Esophagus squamous epithelium (tissue), 5 donors: ENCODE results near the gene PDGFC. TPM values are rescaled to one million over a fixed set of nuclear protein-coding genes. Genes with fewer than 3 reads are reported as not detected.

Source experiments
- DNase-seq: peaks from one replicate; lab custom pipeline; 2025; lab: John Stamatoyannopoulos, UW
- H3K27ac ChIP-seq, 4 donors: fragments of 200-600 bp; sonication (generic); one replicate each; pipeline ENCODE4 v1.5.1; 2016 to 2019; ENCODE audit warnings: mild to moderate bottlenecking in 1 of 4
- H3K27me3 ChIP-seq, 4 donors: fragments of 200-600 bp; sonication (generic); 1 replicate in 3 of 4; 2 replicates in 1 of 4; pipeline versions ENCODE4 v1.5.1 to v1.6.0; 2017 to 2021; ENCODE audit warnings: antibody characterized with exemption in 1 of 4
- H3K36me3 ChIP-seq, 3 donors: fragments of 200-600 bp; sonication (generic); one replicate each; pipeline ENCODE4 v1.5.1; 2016 to 2019
- H3K4me1 ChIP-seq, 3 donors: fragments of 200-600 bp; sonication (generic); one replicate each; pipeline ENCODE4 v1.5.1; 2017 to 2019
- H3K4me3 ChIP-seq, 4 donors: fragments of 200-600 bp; sonication (generic); 1 replicate in 3 of 4; 2 replicates in 1 of 4; pipeline ENCODE4 v1.5.1; 2016 to 2019; ENCODE audit warnings: mild to moderate bottlenecking in 2 of 4, moderate library complexity in 1 of 4
- H3K9me3 ChIP-seq, 3 donors: fragments of 200-600 bp; sonication (generic); one replicate each; pipeline ENCODE4 v1.5.1; 2016 to 2019
- POLR2A ChIP-seq, 4 donors: fragments of 450-650 bp; IDR thresholded peaks; one replicate each; pipeline ENCODE4 v1.6.1; 2017; ENCODE audit warnings: antibody characterized with exemption in 4 of 4, mild to moderate bottlenecking in 4 of 4, moderate library complexity in 3 of 4
- WGBS, 2 donors: methylation state at CpG; one replicate each; pipeline ENCODE4 v1.1.5; 2018; 5-methylcytosine and 5-hydroxymethylcytosine counted together
- intact Hi-C: fragments of 100-400 bp; cut with DNase I; formaldehyde crosslinking; loops from one replicate; pipeline ENCODE4 v1.15.0; 2022
- total RNA-seq, 4 donors: library from RNA; depleted of rRNA; stranded (reverse); fragments of >200 nt; gene quantifications; one replicate each; pipeline ENCODE4 v1.1.0, GENCODE V29; 2016
- TF ChIP-seq, protein P1 (sequence below), 6 experiments: fragments of 450-650 bp in 4 of 6; fragments of 200-600 bp in 2 of 6; sonication (generic) in 2 of 6; IDR thresholded peaks; one replicate each; pipeline ENCODE4 v1.5.1; 2016 to 2019; ENCODE audit warnings: antibody characterized with exemption in 6 of 6, mild to moderate bottlenecking in 4 of 6, moderate library complexity in 4 of 6
- donor health status: DM: yes; HTN: yes; CAD: no.

Gene PDGFC
- total RNA-seq, 4 donors from 2014 or later: 2.9 to 22.1 (median 7.7) TPM

DNA sequence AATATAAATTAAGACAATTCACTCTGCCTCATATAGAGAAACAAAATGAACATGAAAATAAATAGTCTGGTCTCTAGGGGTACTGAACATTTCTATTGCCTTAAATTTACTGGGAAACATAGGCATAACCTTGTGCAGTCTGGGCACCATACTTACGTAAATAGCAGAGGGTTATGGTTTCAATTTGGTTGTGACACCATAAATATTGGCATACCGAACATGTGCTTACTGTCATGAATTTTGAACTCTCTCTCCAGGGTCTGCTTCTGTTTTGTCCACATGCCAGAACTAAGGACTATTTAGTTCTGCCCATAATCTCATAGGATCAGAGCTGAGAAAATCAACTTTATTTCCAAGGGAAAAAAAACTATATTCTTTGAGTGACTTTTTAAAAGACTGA lies 17.6 kb downstream of the PDGFC start:
- peaks cover 11 to 54% (median 14%) of the 10 kb centered on the region in 3 donors for H3K4me1 ChIP-seq
- H3K4me3 ChIP-seq: no peak overlapping the region
- H3K36me3 ChIP-seq: no peaks in the 10 kb centered on the region
- TF ChIP-seq, protein P1, sequence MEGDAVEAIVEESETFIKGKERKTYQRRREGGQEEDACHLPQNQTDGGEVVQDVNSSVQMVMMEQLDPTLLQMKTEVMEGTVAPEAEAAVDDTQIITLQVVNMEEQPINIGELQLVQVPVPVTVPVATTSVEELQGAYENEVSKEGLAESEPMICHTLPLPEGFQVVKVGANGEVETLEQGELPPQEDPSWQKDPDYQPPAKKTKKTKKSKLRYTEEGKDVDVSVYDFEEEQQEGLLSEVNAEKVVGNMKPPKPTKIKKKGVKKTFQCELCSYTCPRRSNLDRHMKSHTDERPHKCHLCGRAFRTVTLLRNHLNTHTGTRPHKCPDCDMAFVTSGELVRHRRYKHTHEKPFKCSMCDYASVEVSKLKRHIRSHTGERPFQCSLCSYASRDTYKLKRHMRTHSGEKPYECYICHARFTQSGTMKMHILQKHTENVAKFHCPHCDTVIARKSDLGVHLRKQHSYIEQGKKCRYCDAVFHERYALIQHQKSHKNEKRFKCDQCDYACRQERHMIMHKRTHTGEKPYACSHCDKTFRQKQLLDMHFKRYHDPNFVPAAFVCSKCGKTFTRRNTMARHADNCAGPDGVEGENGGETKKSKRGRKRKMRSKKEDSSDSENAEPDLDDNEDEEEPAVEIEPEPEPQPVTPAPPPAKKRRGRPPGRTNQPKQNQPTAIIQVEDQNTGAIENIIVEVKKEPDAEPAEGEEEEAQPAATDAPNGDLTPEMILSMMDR (IDR thresholded peaks at IDR 0.05): no peak
- TF ChIP-seq POLR2A (IDR thresholded peaks at IDR 0.05): no peak
- WGBS, 2 donors: 69 to 83% methylated on average over 2 of the region's 2 CpGs
- no peaks in the 10 kb centered on the region for H3K27me3 ChIP-seq
- H3K27ac ChIP-seq: peak overlapping the region in 2 of 4 donors; percentile 15 to 24
- no peak for DNase-seq
- intact Hi-C loops: no loop called here
- H3K9me3 ChIP-seq: no peaks in the 10 kb centered on the region

DNA sequence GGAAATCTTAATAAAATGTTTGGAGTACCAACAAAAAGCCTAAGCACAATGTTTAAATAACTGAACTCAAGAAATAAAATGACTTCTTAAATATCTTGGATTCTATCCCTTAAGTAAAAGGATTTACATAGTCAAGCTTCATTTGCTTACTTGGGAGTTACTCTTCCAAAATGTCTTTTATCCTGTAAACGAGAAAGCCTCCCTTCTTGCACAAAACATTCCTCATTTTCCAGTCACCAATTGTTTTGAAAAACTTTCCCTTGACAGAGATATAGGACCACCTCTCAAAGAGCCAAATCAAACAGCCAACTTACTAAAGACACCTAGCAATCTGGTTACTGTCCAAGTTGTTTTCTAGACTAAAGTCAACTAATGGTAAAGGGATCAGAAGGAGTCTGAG lies 18.6 kb downstream of the PDGFC start:
- peaks cover 8 to 54% (median 10%) of the 10 kb centered on the region in 3 donors for H3K4me1 ChIP-seq
- TF ChIP-seq, protein P1 (IDR thresholded peaks at IDR 0.05): no peak
- no peak for TF ChIP-seq POLR2A (IDR thresholded peaks at IDR 0.05)
- no peaks in the 10 kb centered on the region for H3K27me3 ChIP-seq
- H3K27ac ChIP-seq: no peak overlapping the region
- DNase-seq: no peak
- intact Hi-C loops: no loop called here
- no peak overlapping the region for H3K4me3 ChIP-seq
- 23 to 28% methylated on average over 1 of the region's 1 CpG for WGBS, 2 donors
- no peaks in the 10 kb centered on the region for H3K9me3 ChIP-seq
- no peaks in the 10 kb centered on the region for H3K36me3 ChIP-seq

DNA sequence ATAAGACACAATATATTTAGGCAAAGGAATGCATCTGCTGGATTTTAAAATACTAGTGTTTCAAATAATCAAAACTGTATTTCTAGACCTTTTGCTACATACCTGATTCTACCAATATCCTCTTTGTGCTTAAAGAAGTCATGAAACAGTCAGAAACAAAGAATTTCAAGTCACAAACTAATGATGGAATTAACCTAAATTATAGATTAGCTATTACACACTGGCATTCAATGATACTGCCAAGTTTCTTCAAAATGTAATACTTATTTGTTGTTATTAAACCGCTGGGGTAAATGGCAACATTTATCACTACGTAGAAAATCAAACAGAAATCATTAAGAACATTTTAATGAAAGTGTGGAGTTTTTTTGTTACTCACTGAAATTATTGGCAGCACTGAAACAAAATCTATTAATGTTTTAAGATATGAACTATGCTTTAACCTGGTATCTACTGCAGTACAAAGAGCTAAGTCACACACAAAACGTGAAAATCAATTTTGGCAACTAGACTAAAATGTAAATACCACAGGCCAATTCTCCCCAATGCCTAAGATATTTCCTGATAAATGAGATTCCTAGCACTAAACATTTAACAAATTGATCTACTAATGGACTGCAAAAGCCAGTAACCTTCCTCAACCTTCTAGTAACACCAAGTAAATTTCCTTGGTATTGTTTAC lies 19.4 kb downstream of the PDGFC start:
- intact Hi-C loops: no loop called here

DNA sequence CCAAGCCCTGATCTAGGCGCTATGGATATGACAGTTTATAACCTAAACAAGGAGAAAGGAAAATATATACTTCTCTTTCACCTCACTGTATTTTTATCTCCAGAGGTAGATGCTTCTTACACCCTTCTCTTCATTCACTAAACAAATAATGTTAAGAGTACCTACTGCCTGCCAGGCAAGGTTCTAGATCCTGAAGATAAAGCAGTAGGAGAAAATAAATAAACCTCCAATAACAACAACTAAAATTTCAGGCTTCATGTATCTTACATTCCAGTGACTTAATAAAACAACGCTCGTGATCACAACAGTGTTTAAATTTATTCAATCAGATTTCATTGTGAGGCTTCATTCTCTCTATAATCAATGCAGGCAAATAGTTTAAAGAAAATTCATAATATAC lies 20.7 kb downstream of the PDGFC start:
- Histone ChIP-seq H3K4me3 (no peak overlapping the region), H3K36me3 (no peaks in the 10 kb centered on the region), H3K27ac (no peak overlapping the region), H3K9me3 (no peaks in the 10 kb centered on the region), H3K4me1 (peaks cover 3 to 55% (median 5%) of the 10 kb centered on the region in 3 donors), H3K27me3 (no peaks in the 10 kb centered on the region)
- intact Hi-C loops: no loop called here
- DNase-seq: no peak
- TF ChIP-seq, protein P1 (IDR thresholded peaks at IDR 0.05): no peak
- no peak for TF ChIP-seq POLR2A (IDR thresholded peaks at IDR 0.05)
- WGBS, 2 donors: 78 to 83% methylated on average over 3 of the region's 3 CpGs

More for the DNA sequence above, 19.4 kb downstream of the PDGFC start:
- peak overlapping the region in 1 of 4 donors; percentile 36 for H3K27ac ChIP-seq
- H3K36me3 ChIP-seq: no peaks in the 10 kb centered on the region
- peaks cover under 1 to 54% (median 5%) of the 10 kb centered on the region in 3 donors for H3K4me1 ChIP-seq
- 74 to 77% methylated on average over 3 of the region's 3 CpGs for WGBS, 2 donors
- no peaks in the 10 kb centered on the region for H3K9me3 ChIP-seq
- H3K27me3 ChIP-seq: no peaks in the 10 kb centered on the region
- H3K4me3 ChIP-seq: no peak overlapping the region
- TF ChIP-seq POLR2A (IDR thresholded peaks at IDR 0.05): no peak
- TF ChIP-seq, protein P1 (IDR thresholded peaks at IDR 0.05): no peak
- DNase-seq: no peak

DNA sequence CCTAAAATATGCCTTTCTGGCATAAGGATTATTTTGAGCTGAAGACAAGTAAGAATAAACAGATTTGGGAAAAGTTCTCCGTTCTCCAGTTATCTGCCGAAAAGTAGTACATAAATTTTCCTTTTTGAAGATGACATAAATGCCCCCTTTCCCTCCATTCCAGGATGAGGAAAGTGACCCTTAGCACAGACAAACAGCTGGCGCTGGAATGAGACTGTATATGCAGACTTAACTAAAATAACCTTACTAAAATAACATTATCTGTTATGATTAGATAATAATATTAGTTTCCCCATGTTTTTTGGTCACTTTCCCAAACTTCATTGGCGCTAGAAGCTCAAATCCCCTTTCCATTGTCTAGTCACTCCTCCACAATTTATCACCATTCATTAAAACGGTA lies 21.5 kb downstream of the PDGFC start:
- TF ChIP-seq, protein P1 (IDR thresholded peaks at IDR 0.05): no peak
- TF ChIP-seq POLR2A (IDR thresholded peaks at IDR 0.05): no peak
- Histone ChIP-seq H3K4me3 (no peak overlapping the region), H3K36me3 (no peaks in the 10 kb centered on the region), H3K9me3 (no peaks in the 10 kb centered on the region), H3K4me1 (peaks cover 3 to 63% (median 5%) of the 10 kb centered on the region in 3 donors), H3K27me3 (no peaks in the 10 kb centered on the region), H3K27ac (peak overlapping the region in 3 of 4 donors; percentile 53 to 73 (median 69))
- intact Hi-C loops: no loop called here
- no peak for DNase-seq
- 64 to 76% methylated on average over 5 of the region's 5 CpGs for WGBS, 2 donors
